ENCODE data around the gene GRIN3B. TPM values are rescaled to one million over a fixed set of nuclear protein-coding genes. Genes with fewer than 3 reads are reported as not detected.
A peak's percentile ranks its signal among the peaks of the same experiment; 100 is the strongest.

Gene GRIN3B
- total RNA-seq, 2 experiments from 2014 or later: not detected

DNA sequence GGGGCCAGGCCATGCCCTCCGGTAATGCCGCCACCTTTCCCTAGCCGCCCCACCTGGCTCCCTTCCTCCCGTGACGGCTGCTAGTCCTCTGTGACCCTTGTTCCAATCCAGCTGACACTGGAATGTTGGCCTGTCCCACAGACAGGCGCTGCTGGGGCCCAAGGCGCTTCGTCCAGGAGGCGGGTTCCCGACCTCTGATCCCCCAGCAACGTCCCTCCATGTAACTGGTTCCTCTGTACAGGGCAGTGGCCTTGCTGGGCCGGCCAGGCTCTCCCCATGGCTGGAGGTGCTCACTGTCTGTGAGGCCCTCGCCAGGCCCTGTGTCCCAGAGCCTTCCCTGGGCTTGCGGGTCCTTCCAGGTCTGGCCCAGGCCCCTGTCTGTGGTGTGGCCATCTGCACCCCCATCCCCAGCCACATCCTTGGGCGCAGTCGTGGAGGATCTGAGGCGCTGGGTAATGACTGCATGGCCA lies 6.8 kb upstream of the GRIN3B start:
- no peak overlapping the region for H3K4me3 Mint-ChIP-seq
- peaks cover 8% of the 10 kb centered on the region for H3K36me3 Mint-ChIP-seq
- H3K4me1 Mint-ChIP-seq: peaks cover 6% of the 10 kb centered on the region
- H3K27me3 Mint-ChIP-seq: peaks cover 13% of the 10 kb centered on the region
- H3K9me3 Mint-ChIP-seq: no peaks in the 10 kb centered on the region
- DNase-seq: no peak
- no peak overlapping the region for H3K27ac Mint-ChIP-seq

DNA sequence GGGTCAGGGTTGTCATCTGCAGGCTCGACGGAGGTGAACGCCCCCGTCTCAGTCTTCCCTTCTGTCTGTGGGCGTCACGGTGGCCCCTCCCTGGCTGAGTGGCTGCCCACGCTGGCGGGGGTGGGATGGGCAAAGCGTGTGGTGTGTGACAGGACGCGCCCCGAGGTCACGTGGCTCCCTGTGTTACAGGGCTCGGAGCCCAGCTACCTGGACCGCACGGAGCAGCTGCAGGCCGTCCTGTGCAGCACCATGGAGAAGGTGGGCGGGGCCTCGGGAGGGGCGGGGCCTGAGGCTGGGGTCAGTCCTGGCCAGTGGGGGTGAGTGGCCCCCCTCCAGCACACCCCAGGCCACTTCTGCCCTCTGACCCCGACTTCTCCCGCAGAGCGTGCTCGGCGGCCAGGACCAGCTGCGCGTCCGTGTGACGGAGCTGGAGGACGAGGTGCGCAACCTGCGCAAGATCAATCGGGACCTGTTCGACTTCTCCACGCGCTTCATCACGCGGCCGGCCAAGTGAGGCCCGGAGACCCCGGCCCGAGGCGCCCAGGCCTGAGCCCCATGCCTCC lies 6.3 kb upstream of the GRIN3B start:
- peaks cover 8% of the 10 kb centered on the region for H3K36me3 Mint-ChIP-seq
- no peak for DNase-seq
- H3K4me1 Mint-ChIP-seq: peaks cover 6% of the 10 kb centered on the region
- no peaks in the 10 kb centered on the region for H3K9me3 Mint-ChIP-seq
- no peak overlapping the region for H3K4me3 Mint-ChIP-seq
- H3K27me3 Mint-ChIP-seq: peaks cover 17% of the 10 kb centered on the region
- H3K27ac Mint-ChIP-seq: no peak overlapping the region

DNA sequence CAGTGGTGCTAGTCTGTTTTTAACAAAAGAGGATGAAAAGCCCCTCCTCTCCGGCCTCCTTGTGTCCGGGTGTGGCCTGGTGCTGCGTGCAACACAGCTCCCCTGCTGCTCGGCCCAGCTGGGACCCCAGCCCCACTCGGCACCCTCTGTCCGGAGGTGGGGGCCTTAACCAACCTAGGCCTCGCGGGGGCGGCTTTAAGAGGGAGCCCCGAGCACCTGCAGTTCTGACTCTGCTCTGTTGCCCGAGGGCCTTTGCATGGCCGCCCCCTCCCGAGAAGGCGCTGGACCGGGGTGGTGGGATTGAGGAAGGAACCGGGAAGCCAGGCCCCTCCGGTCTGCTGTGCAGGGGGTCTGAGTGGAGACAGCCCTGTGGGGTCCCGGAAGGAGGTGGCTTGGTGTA lies 5.7 kb upstream of the GRIN3B start:
- Mint-ChIP-seq H3K4me1 (peaks cover 6% of the 10 kb centered on the region), H3K36me3 (peaks cover 8% of the 10 kb centered on the region), H3K4me3 (no peak overlapping the region)

DNA sequence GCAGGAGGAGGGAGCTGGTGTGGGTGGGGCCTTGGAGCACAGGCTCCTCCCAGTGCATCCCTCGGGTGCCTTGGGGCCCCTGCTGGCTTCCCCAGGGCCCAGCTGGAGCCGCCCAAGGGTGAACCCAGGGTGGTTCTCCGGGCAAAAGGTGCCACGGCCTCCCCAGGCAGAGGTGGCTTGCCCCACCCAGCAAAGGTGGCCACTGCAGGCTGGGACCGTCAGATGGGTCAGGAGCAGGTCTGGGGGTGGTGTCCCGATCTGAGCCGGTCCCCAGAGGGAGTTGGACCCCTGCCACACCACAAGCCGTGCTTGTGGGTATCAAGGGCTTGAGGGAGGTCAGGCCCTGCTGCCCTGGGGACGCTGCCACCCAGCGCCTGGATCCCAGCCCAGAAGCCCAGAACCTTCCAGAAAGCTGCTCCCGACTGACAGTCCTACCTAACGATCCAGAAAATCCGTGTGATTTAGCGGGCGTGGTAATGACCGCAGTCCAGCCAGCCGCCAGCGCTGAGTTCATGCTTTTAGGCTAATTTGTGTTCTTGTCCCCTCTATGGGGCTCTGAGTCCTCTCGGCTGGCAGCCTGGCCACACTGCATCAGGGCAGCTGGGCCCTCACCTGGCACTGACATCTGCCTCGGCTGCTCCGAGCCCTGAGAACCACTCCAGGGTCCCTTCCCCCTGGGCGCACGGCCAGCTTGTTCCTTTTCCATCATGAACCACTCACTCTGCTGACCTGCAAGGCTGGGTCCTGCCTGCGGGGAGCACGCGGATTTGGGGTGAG lies 5.0 kb upstream of the GRIN3B start:
- Mint-ChIP-seq H3K4me3 (no peak overlapping the region), H3K36me3 (peaks cover 8% of the 10 kb centered on the region), H3K9me3 (no peaks in the 10 kb centered on the region), H3K27ac (no peak overlapping the region), H3K4me1 (peaks cover 6% of the 10 kb centered on the region), H3K27me3 (peaks cover 28% of the 10 kb centered on the region)
- DNase-seq: no peak

More for the DNA sequence above, 5.7 kb upstream of the GRIN3B start:
- Mint-ChIP-seq H3K27ac (no peak overlapping the region), H3K9me3 (no peaks in the 10 kb centered on the region), H3K27me3 (peaks cover 23% of the 10 kb centered on the region)
- DNase-seq: no peak

DNA sequence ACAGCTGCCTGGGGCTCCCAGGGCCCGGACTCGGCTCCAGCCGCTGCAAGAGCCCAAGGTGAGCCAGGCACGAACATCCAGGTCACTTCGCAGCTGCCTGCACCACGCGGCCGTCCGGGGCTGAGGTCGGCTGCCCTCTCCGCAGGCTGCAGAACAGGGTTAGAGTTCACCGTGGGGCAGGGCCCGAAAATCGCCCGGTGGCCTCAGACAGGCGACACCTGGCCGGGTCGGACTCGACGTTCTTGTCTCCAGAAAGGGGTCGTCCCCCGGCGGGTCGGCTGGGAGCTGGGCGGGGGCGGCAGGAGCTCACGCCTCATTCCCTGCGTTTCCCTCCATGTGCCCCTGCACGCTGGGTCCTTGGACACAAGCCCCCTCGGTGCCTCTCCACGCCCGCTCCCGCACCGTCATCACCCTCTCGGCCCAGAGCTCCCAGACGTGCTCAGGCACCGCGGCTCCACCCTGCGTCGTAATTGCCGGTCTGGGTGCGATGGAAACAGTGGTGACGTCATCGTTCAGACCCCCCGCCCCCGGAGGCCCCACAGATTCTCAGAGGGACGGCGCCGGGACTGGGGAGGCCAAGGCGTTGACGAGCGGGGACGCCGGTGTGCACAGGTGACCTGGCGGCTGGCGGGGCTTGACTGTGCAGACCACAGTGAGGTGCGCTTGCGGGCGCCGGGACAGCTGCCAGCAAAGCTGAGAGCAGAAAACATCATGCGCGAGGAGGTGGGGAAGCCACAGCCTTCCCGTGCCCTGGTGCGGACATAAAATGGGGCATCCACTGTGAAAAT lies 4.0 kb upstream of the GRIN3B start:
- DNase-seq: peak; percentile 77
- Mint-ChIP-seq H3K4me3 (peak overlapping the region; percentile 22), H3K27ac (peak overlapping the region; percentile 42), H3K27me3 (peaks cover 34% of the 10 kb centered on the region), H3K36me3 (peaks cover 3% of the 10 kb centered on the region), H3K4me1 (peaks cover 8% of the 10 kb centered on the region), H3K9me3 (no peaks in the 10 kb centered on the region)

DNA sequence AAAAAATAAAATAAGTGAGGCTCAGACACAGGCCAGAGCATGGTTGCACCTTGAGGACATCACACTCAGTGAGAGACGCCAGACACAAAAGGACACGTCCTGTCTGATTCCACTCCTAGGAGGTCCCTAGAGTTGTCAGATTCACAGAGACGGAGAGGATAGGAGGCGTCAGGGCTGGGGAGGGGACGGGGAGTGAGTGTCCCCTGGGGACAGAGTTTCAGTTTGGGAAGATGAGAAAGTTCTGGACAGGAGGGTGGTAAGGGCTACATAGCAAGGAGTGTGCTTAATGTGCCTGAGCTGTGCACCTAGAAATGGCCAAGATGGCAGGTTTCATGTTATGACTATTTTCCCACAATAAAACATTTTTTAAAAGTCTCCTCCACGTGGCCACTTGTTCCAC lies 2.2 kb upstream of the GRIN3B start:
- no peak overlapping the region for H3K4me3 Mint-ChIP-seq
- no peaks in the 10 kb centered on the region for H3K36me3 Mint-ChIP-seq
- DNase-seq: no peak
- H3K4me1 Mint-ChIP-seq: peaks cover 8% of the 10 kb centered on the region
- peaks cover 43% of the 10 kb centered on the region for H3K27me3 Mint-ChIP-seq
- no peak overlapping the region for H3K27ac Mint-ChIP-seq
- no peaks in the 10 kb centered on the region for H3K9me3 Mint-ChIP-seq

DNA sequence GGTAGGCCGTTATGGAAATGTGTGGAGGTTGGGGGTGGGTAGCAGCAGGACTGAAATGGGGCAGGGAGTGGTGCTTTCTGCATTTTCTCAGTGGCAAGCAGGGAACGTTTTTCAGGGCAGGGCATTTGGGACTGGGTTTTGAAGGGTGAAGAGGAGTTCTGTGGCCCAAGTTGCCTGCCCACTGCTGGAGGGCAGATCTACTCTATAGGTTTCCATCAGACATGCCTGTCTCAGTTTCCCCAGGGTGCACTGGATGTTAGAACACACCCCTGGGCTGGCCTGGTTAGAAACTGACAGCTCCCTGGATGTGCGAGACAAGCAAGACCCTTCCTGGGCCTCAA lies 870 bp upstream of the GRIN3B start:
- Mint-ChIP-seq H3K27me3 (peaks cover 43% of the 10 kb centered on the region), H3K4me1 (peaks cover 8% of the 10 kb centered on the region), H3K27ac (no peak overlapping the region), H3K36me3 (no peaks in the 10 kb centered on the region), H3K9me3 (no peaks in the 10 kb centered on the region), H3K4me3 (no peak overlapping the region)
- DNase-seq: no peak

DNA sequence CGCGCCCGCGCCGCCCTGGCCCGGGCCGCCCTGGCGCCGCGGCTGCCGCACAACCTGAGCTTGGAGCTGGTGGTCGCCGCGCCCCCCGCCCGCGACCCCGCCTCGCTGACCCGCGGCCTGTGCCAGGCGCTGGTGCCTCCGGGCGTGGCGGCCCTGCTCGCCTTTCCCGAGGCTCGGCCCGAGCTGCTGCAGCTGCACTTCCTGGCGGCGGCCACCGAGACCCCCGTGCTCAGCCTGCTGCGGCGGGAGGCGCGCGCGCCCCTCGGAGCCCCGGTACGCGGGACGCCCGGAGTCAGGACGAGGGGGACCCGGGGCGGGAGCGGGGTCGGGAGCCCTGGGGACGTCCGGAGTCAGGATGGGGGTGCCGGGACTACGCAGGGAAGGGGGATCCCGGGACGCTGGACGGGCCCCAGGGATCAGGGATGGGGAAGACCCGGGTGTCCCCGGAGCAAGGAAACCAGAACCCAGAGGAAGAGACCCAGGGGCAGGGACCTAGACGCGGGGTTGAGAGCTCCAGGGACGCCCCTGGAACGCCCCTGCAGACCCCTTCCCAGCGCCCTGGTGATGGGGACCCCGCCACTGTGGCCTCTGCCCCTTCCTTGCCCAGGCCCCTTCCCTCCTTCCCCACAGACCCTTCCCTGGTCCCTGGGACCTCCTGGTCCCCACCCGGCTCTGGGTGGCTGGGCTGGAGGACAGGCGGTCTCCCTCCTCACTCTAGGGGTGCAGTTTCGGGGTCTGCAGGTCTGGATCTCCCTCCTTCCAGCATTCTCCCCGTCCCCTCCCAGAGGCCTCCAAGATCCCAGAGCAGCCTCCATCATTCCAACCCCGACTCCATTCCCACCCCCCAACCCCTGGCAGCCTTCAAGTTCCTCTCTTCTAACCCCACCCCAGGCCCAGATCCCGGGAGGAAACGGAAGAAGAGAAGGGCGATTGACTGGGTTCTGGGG lies 645 bp downstream of the GRIN3B start:
- H3K27me3 Mint-ChIP-seq: peaks cover 43% of the 10 kb centered on the region
- H3K4me3 Mint-ChIP-seq: no peak overlapping the region
- H3K36me3 Mint-ChIP-seq: no peaks in the 10 kb centered on the region
- no peak for DNase-seq
- peaks cover 8% of the 10 kb centered on the region for H3K4me1 Mint-ChIP-seq
- no peak overlapping the region for H3K27ac Mint-ChIP-seq
- no peaks in the 10 kb centered on the region for H3K9me3 Mint-ChIP-seq

DNA sequence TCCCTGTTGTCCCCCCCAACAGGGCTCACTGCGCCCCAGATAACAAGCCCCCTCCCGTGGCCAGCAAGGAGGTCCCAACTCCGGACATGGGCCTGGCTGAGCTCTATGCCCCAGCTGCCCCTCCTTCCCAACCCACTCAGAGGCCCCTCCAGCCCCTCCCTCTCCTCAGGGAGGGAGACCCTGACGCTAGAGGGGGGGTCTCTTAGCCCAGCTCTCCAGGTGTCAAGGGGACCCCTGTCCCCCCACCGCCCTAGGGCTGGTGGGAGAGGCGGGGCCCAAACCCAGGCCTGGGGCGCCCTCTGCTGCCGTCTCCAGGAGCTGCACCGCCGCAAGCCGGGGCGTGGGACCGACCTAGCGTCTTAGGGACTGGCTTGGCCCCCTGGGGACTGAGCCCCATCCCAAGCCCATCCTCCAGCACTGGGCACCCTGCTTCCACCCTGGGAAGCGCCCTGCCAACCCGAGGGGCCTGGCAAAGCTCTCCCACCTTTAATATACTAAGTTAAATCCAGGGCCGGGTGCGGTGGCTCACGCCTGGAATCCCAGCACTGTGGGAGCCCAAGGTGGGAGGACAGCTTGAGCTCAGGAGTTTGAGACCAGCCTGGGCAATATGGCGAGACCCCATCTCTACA lies 1.4 kb downstream of the GRIN3B start:
- Mint-ChIP-seq H3K4me3 (no peak overlapping the region), H3K9me3 (no peaks in the 10 kb centered on the region), H3K4me1 (peaks cover 3% of the 10 kb centered on the region), H3K36me3 (no peaks in the 10 kb centered on the region), H3K27ac (no peak overlapping the region), H3K27me3 (peaks cover 39% of the 10 kb centered on the region)
- peak; percentile 75 for DNase-seq

DNA sequence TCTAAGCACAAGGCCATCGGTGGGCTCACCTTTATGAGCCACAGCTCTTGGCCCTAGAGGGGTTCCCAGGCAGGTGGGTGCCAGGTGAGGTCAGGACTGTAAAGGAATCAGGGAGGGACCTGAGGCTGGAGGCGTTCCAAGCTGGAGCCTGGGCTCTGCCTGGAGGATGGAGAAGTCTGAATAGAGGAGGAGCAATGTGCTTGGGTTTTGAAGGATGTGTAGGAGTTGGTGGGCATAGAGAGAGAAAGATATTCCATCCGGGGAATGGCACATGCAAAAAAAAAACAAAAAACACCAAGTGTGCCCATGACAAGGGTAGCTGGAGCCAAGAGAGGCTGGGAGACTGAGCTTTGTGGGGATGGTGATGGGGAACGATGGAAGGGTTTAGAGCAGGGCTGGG lies 2.4 kb downstream of the GRIN3B start:
- Mint-ChIP-seq H3K36me3 (peaks cover 5% of the 10 kb centered on the region), H3K9me3 (no peaks in the 10 kb centered on the region), H3K27me3 (peaks cover 38% of the 10 kb centered on the region), H3K4me1 (peaks cover 2% of the 10 kb centered on the region), H3K4me3 (no peak overlapping the region), H3K27ac (no peak overlapping the region)
- DNase-seq: no peak

DNA sequence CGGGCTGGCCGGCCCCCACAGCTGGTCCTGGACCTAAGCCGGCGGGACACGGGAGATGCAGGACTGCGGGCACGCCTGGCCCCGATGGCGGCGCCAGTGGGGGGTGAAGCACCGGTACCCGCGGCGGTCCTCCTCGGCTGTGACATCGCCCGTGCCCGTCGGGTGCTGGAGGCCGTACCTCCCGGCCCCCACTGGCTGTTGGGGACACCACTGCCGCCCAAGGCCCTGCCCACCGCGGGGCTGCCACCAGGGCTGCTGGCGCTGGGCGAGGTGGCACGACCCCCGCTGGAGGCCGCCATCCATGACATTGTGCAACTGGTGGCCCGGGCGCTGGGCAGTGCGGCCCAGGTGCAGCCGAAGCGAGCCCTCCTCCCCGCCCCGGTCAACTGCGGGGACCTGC lies 3.1 kb downstream of the GRIN3B start:
- peaks cover 2% of the 10 kb centered on the region for H3K4me1 Mint-ChIP-seq
- no peaks in the 10 kb centered on the region for H3K9me3 Mint-ChIP-seq
- no peak overlapping the region for H3K4me3 Mint-ChIP-seq
- peaks cover 5% of the 10 kb centered on the region for H3K36me3 Mint-ChIP-seq
- peaks cover 31% of the 10 kb centered on the region for H3K27me3 Mint-ChIP-seq
- DNase-seq: no peak
- H3K27ac Mint-ChIP-seq: no peak overlapping the region

DNA sequence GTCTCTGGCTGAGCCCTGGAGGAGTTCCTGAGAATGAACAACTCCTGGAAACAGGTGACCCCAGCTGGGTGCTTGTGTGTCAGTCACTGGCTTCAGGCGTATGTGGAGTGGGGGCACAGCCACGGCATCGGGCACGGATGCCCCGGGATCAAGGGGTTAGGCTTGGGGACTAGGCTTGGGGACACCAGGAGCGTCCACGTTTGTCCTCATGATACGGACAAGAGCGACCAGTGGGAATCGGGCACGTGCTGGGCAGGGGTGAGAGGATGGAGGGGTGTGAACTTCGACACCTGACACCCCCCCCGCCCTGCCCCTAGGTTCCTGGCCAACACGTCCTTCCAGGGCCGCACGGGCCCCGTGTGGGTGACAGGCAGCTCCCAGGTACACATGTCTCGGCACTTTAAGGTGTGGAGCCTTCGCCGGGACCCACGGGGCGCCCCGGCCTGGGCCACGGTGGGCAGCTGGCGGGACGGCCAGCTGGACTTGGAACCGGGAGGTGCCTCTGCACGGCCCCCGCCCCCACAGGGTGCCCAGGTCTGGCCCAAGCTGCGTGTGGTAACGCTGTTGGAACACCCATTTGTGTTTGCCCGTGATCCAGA lies 4.1 kb downstream of the GRIN3B start:
- Mint-ChIP-seq H3K27ac (no peak overlapping the region), H3K4me3 (no peak overlapping the region), H3K27me3 (peaks cover 22% of the 10 kb centered on the region), H3K4me1 (peaks cover 2% of the 10 kb centered on the region), H3K9me3 (no peaks in the 10 kb centered on the region), H3K36me3 (peaks cover 6% of the 10 kb centered on the region)
- no peak for DNase-seq

DNA sequence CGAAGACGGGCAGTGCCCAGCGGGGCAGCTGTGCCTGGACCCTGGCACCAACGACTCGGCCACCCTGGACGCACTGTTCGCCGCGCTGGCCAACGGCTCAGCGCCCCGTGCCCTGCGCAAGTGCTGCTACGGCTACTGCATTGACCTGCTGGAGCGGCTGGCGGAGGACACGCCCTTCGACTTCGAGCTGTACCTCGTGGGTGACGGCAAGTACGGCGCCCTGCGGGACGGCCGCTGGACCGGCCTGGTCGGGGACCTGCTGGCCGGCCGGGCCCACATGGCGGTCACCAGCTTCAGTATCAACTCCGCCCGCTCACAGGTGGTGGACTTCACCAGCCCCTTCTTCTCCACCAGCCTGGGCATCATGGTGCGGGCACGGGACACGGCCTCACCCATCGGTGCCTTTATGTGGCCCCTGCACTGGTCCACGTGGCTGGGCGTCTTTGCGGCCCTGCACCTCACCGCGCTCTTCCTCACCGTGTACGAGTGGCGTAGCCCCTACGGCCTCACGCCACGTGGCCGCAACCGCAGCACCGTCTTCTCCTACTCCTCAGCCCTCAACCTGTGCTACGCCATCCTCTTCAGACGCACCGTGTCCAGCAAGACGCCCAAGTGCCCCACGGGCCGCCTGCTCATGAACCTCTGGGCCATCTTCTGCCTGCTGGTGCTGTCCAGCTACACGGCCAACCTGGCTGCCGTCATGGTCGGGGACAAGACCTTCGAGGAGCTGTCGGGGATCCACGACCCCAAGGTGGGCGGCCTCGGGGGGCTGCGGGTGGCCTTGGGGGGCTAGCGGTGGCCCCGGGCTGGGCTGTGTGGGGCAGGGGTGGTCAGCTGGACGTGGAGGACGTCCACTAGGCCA lies 4.8 kb downstream of the GRIN3B start:
- no peak for DNase-seq
- Mint-ChIP-seq H3K27ac (no peak overlapping the region), H3K27me3 (peaks cover 14% of the 10 kb centered on the region), H3K4me3 (no peak overlapping the region), H3K9me3 (no peaks in the 10 kb centered on the region), H3K4me1 (peaks cover 2% of the 10 kb centered on the region), H3K36me3 (peaks cover 6% of the 10 kb centered on the region)
